Esophagus muscularis mucosa (tissue), 4 donors: ENCODE data around the gene AGAP1.
"Not testable (repeated sequence)": the region's sequence is repeated elsewhere in the genome, so short reads cannot be mapped to it uniquely, and the experiment has no call there.

Source experiments
- CTCF ChIP-seq, 3 experiments: fragments of 200-600 bp in 2 of 3; fragments of 450-650 bp in 1 of 3; sonication (generic) in 2 of 3; IDR thresholded peaks; one replicate each; pipeline ENCODE4 v1.5.1; 2017 to 2019; ENCODE audit warnings: antibody characterized with exemption in 3 of 3, mild to moderate bottlenecking in 2 of 3, moderate library complexity in 1 of 3
- EP300 ChIP-seq: sonication (generic); formaldehyde crosslinking; IDR thresholded peaks from one replicate; pipeline ENCODE4 v1.6.1; 2017; ENCODE audit warnings: antibody characterized with exemption
- POLR2A ChIP-seq: fragments of 450-650 bp; IDR thresholded peaks from one replicate; pipeline ENCODE4 v1.6.1; 2017; ENCODE audit warnings: antibody characterized with exemption, moderate library complexity, mild to moderate bottlenecking, low read depth

- TF ChIP-seq POLR2A; CTCF (IDR thresholded peaks at IDR 0.05); EP300: not testable (repeated sequence)
These were observed 453.2 kb downstream of the AGAP1 start for GRCh38 chr2:235947055-235947454.
